ENCODE measurements around the gene XRCC4. TPM values are rescaled to one million over a fixed set of nuclear protein-coding genes. Genes with fewer than 3 reads are reported as not detected.

XRCC4 gene
- total RNA-seq, 1 experiment from 2014 or later: 13.8 TPM

DNA sequence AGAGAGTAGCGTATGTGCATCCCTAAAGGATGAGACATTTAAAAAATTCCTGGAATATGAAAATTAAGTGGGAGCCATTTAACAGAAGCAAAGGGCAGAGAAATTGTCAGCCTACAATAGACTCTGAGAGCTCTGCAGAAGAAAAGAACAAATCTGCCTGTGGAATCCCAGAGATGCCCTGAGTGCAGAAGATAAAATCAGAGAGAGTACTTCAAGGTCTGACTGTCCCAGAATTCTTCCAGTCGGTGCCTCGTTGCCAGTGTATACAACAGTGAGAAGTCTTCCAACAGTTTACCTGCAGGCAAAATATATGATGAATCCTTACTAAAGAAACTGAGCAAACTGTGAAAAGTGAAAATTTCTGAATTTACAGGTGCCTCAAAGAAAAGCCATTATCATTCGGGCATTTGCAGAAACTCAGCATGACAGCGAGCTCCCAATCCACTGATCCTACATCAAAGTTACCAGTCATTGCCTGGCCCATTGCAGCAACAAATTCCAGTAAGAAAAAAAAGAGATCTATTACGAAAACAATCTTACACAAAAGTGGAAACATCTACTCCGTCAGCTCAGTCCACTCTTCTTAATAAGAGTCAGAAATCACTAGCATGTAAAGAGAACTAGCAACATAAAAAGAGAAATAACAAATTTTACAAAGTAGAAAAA, 301.4 kb downstream of the XRCC4 start:
- H3K79me2 ChIP-seq (ENCODE audit: low read length): no peaks in the 10 kb centered on the region
- H3K27ac ChIP-seq (ENCODE audit: low read length): no peak overlapping the region
- H3K9me2 ChIP-seq (replicated peaks; ENCODE audit: low read length): no peaks in the 10 kb centered on the region
- DNase-seq: no peak
- no peak overlapping the region for H2AFZ ChIP-seq (ENCODE audit: low read length)
- peaks cover 16% of the 10 kb centered on the region for H3K4me1 ChIP-seq (ENCODE audit: insufficient read depth, low read length)
- intact Hi-C loops (cut with micrococcal nuclease): no loop called here
- ChIA-PET POLR2A (ENCODE audit: unreplicated experiment) (no interaction called here), CTCF (no interaction called here)
- H3K9ac ChIP-seq (ENCODE audit: low read length): no peak overlapping the region
- H4K20me1 ChIP-seq (ENCODE audit: low read length): no peaks in the 10 kb centered on the region
- no peaks in the 10 kb centered on the region for H3K9me3 ChIP-seq (ENCODE audit: low read length)
- ATAC-seq: no peak
- H3F3A ChIP-seq (ENCODE audit: low read length, unreplicated experiment): peaks cover 9% of the 10 kb centered on the region
- no peaks in the 10 kb centered on the region for H3K36me3 ChIP-seq (ENCODE audit: low read depth, low read length)
- no peak overlapping the region for H3K4me3 ChIP-seq (ENCODE audit: low read length)
- no peaks in the 10 kb centered on the region for H3K27me3 ChIP-seq (ENCODE audit: low read length)
- no TSS peak for BruUV-seq (replicated peaks)
- no peak overlapping the region for H3K4me2 ChIP-seq (ENCODE audit: low read length)
- TF ChIP-seq EZH2 (IDR thresholded peaks at IDR 0.05; ENCODE audit: low read length, unreplicated experiment) (no peak), EZH2phosphoT487 (IDR thresholded peaks at IDR 0.05; ENCODE audit: borderline replicate concordance, low read length) (no peak)
- TF ChIP-seq, protein P1, sequence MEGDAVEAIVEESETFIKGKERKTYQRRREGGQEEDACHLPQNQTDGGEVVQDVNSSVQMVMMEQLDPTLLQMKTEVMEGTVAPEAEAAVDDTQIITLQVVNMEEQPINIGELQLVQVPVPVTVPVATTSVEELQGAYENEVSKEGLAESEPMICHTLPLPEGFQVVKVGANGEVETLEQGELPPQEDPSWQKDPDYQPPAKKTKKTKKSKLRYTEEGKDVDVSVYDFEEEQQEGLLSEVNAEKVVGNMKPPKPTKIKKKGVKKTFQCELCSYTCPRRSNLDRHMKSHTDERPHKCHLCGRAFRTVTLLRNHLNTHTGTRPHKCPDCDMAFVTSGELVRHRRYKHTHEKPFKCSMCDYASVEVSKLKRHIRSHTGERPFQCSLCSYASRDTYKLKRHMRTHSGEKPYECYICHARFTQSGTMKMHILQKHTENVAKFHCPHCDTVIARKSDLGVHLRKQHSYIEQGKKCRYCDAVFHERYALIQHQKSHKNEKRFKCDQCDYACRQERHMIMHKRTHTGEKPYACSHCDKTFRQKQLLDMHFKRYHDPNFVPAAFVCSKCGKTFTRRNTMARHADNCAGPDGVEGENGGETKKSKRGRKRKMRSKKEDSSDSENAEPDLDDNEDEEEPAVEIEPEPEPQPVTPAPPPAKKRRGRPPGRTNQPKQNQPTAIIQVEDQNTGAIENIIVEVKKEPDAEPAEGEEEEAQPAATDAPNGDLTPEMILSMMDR (conservative IDR thresholded peaks at IDR 0.05; ENCODE audit: low read depth, low read length): no peak

DNA sequence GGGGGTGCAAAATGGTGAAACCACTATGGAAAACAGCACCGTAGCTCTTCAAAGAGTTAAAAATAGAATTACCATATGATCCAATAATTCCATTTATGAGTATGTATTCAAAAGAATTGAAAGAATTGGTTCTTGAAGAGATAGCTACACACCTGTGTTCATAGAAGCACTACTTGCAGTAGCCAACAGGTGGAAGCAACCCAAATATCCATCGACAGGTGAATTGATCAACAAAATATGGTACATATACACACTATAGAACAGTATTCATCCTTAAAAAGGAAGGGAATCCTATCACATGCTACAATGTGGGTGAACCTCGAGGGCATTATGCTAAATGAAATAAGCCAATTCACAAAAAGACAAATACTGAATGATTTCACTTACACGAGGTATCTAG, 308.5 kb downstream of the XRCC4 start:
- no TSS peak for BruUV-seq (replicated peaks)
- H3K4me1 ChIP-seq (ENCODE audit: insufficient read depth, low read length): peaks cover 9% of the 10 kb centered on the region
- no peaks in the 10 kb centered on the region for H3K9me3 ChIP-seq (ENCODE audit: low read length)
- no peaks in the 10 kb centered on the region for H3K36me3 ChIP-seq (ENCODE audit: low read depth, low read length)
- no peak overlapping the region for H2AFZ ChIP-seq (ENCODE audit: low read length)
- ATAC-seq: no peak
- no peaks in the 10 kb centered on the region for H3K9me2 ChIP-seq (replicated peaks; ENCODE audit: low read length)
- TF ChIP-seq EZH2 (IDR thresholded peaks at IDR 0.05; ENCODE audit: low read length, unreplicated experiment): no peak
- TF ChIP-seq EZH2phosphoT487 (IDR thresholded peaks at IDR 0.05; ENCODE audit: borderline replicate concordance, low read length): no peak
- TF ChIP-seq, protein P1 (conservative IDR thresholded peaks at IDR 0.05; ENCODE audit: low read depth, low read length): peak; percentile 36; the same call in 1 of the 2 replicates
- no peak for DNase-seq
- no peak overlapping the region for H3K27ac ChIP-seq (ENCODE audit: low read length)
- no peaks in the 10 kb centered on the region for H3K79me2 ChIP-seq (ENCODE audit: low read length)
- H3K27me3 ChIP-seq (ENCODE audit: low read length): no peaks in the 10 kb centered on the region
- no peaks in the 10 kb centered on the region for H3F3A ChIP-seq (ENCODE audit: low read length, unreplicated experiment)
- ChIA-PET CTCF (no interaction called here), POLR2A (ENCODE audit: unreplicated experiment) (interaction anchor here (0.6 kb wide), 1 partner anchor 1029 kb away, joined by 3 read pairs; no protein-coding TSS in a partner anchor)
- no peak overlapping the region for H3K4me2 ChIP-seq (ENCODE audit: low read length)
- no peak overlapping the region for H3K9ac ChIP-seq (ENCODE audit: low read length)
- H3K4me3 ChIP-seq (ENCODE audit: low read length): no peak overlapping the region
- H4K20me1 ChIP-seq (ENCODE audit: low read length): no peaks in the 10 kb centered on the region
- intact Hi-C loops (cut with micrococcal nuclease): no loop called here

DNA sequence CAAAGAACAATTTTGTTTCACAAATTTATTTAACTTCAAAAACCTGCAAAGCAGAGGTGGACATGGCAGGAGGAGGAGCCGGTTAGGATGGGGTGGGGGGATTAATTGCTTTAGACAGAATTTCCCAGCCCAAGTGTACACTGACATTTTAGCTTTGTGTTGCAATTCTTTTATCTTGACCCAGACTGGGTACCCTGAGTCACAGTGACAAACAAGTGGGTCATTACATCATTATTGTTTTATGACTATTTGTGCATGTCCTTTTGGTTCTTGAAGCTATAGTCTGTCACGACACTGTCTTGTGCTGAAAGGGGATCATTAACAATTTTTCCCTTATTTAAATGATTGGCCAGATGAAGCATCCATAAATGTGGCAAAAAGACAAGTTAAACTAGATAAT, 309.7 kb downstream of the XRCC4 start:
- Histone ChIP-seq H3K4me2 (ENCODE audit: low read length) (peak overlapping the region; percentile 11; the same call in 1 of the 2 replicates), H3K9me3 (ENCODE audit: low read length) (no peaks in the 10 kb centered on the region), H3K4me3 (ENCODE audit: low read length) (no peak overlapping the region), H3K27me3 (ENCODE audit: low read length) (no peaks in the 10 kb centered on the region), H2AFZ (ENCODE audit: low read length) (no peak overlapping the region), H3K79me2 (ENCODE audit: low read length) (no peaks in the 10 kb centered on the region), H3F3A (ENCODE audit: low read length, unreplicated experiment) (no peaks in the 10 kb centered on the region), H3K27ac (ENCODE audit: low read length) (peak overlapping the region; percentile 31), H3K9ac (ENCODE audit: low read length) (no peak overlapping the region), H3K36me3 (ENCODE audit: low read depth, low read length) (no peaks in the 10 kb centered on the region), H3K9me2 (replicated peaks; ENCODE audit: low read length) (no peaks in the 10 kb centered on the region), H4K20me1 (ENCODE audit: low read length) (no peaks in the 10 kb centered on the region), H3K4me1 (ENCODE audit: insufficient read depth, low read length) (peaks cover 9% of the 10 kb centered on the region)
- BruUV-seq (replicated peaks): no TSS peak
- DNase-seq (peak; percentile 47), ATAC-seq (no peak; the same call in 1 of the 2 replicates)
- intact Hi-C loops (cut with micrococcal nuclease): no loop called here
- CTCF ChIA-PET: no interaction called here
- TF ChIP-seq, protein P1 (conservative IDR thresholded peaks at IDR 0.05; ENCODE audit: low read depth, low read length): no peak
- TF ChIP-seq EZH2 (IDR thresholded peaks at IDR 0.05; ENCODE audit: low read length, unreplicated experiment): no peak
- POLR2A ChIA-PET (ENCODE audit: unreplicated experiment): interaction anchor here (0.6 kb wide), 1 partner anchor 32 kb away, joined by 4 read pairs; no protein-coding TSS in a partner anchor
